Measurements from ENCODE around the gene ZP2.

ZP2 gene

DNA sequence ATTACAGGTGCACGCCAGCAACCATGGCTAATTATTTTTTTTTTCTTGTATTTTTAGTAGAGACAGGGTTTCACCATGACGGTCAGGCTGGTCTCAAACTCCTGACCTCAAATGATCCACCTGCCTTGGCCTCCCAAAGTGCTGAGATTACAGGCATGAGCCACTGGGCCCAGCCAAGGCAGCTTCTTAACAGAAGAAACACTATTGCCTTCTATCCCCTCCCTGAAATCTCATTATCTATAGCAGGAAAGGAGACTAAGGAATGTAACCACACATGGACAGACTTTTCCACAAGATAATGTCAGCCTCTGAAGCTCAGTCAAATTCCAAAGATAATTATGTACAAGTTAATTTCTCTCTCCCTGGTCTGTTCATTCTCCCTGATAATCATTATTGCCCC, 5.7 kb upstream of the ZP2 start:
- no peak for DNase-seq (ENCODE audit: low read depth)

DNA sequence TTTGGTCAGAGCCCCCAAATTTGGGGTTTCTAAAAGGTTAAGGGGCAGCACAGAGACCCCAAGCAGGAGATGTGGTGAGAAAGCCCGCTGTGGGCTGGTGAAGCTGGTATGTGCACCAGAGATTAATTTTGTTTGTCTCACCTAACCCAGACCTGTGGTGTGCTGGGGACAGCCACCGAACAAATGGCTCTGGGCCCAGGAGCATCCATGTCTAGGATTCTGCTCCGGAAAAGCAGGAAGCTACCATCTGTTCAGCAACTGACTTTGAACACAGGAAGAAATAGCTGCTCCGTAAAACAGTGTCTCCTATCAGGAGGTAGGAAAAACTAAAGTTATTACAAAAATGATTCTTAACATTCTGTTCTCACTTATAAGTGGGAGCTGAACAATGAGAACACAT, 2.7 kb upstream of the ZP2 start:
- DNase-seq (ENCODE audit: low read depth): no peak
- TF ChIP-seq, protein P1, sequence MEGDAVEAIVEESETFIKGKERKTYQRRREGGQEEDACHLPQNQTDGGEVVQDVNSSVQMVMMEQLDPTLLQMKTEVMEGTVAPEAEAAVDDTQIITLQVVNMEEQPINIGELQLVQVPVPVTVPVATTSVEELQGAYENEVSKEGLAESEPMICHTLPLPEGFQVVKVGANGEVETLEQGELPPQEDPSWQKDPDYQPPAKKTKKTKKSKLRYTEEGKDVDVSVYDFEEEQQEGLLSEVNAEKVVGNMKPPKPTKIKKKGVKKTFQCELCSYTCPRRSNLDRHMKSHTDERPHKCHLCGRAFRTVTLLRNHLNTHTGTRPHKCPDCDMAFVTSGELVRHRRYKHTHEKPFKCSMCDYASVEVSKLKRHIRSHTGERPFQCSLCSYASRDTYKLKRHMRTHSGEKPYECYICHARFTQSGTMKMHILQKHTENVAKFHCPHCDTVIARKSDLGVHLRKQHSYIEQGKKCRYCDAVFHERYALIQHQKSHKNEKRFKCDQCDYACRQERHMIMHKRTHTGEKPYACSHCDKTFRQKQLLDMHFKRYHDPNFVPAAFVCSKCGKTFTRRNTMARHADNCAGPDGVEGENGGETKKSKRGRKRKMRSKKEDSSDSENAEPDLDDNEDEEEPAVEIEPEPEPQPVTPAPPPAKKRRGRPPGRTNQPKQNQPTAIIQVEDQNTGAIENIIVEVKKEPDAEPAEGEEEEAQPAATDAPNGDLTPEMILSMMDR (conservative IDR thresholded peaks at IDR 0.05; ENCODE audit: low read length): no peak
- H3K4me3 ChIP-seq (ENCODE audit: low read length): no peak overlapping the region

More for the DNA sequence above, 5.7 kb upstream of the ZP2 start:
- no peak overlapping the region for H3K4me3 ChIP-seq (ENCODE audit: low read length)
- TF ChIP-seq, protein P1 (conservative IDR thresholded peaks at IDR 0.05; ENCODE audit: low read length): no peak

DNA sequence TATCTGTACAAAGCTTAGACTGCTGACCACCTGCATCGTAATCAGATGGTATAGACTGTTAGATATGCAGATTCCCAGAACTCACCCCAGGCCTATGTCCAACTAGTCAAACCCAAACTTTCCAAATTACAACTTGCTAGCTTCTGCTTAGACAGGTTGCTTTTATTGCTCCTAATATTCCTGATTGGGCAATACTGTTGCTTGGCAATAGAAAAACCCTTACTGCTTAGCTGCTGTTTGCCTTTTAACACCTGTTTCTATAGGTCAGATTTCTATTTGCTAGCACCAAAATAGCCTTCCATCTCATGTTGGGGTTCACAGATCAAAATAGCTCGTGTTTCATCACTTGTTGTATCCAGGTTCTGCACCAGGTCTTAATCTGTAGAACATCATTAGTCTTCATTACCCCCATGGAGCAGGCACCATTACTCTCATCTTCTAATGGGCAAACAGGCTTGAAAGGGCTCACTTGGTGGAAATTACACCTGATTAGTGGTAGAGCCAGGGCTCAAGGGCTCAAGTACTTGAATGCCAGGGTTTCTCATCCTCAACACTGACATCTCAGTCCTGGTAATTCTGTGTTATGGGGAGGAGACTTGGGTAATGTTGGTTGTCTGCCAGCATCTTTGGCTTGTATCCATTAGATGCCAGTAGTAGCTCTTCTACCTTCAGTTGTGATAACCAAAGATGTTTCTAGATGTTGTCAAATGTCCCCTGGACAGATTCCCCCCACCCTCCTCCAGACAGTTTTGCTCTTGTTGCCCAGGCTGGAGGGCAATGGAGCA, 2.7 kb downstream of the ZP2 start:
- no peak for DNase-seq (ENCODE audit: low read depth)
- no peak overlapping the region for H3K4me3 ChIP-seq (ENCODE audit: low read length)
- TF ChIP-seq, protein P1 (conservative IDR thresholded peaks at IDR 0.05; ENCODE audit: low read length): no peak

DNA sequence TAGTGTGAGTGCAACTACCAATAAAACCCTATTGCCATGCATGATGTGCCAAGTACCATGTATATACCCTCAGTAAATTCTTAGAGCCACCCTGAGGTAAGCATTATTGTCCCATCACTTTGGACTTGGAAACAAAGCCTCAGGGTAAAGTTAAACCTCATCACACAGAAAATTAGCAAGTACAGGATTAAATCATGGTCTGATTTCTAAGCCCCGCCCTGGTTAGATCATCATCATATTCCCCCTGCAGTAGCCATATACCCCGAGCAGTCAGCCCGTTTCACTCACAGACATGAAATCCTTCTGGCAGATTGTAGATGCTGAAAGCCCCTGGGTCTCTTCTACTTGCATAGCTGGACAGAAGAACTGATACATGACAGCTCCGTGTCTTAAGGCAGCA, 4.8 kb downstream of the ZP2 start:
- H3K4me3 ChIP-seq (ENCODE audit: low read length): no peak overlapping the region
- TF ChIP-seq, protein P1 (conservative IDR thresholded peaks at IDR 0.05; ENCODE audit: low read length): no peak
- no peak for DNase-seq (ENCODE audit: low read depth)

DNA sequence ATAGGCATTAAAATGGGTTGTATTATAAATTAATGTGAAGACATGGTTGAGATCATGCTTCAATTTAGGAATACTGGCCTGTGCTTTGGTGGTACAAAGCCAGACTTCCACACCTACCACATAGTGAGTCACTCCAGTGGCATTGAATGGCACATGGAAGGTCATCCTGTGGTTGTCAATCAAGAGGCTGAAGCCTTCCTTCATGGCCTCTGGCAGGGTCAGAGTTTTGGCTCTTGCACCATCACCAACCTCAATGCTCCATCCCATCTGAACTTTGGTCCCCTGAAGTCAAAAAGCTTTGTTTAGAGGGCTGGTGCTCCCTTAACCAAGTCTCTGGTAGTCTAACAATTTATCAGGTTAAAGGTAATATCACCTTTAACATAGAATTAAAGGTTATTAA, 6.1 kb downstream of the ZP2 start:
- no peak overlapping the region for H3K4me3 ChIP-seq (ENCODE audit: low read length)
- DNase-seq (ENCODE audit: low read depth): no peak
- TF ChIP-seq, protein P1 (conservative IDR thresholded peaks at IDR 0.05; ENCODE audit: low read length): no peak

DNA sequence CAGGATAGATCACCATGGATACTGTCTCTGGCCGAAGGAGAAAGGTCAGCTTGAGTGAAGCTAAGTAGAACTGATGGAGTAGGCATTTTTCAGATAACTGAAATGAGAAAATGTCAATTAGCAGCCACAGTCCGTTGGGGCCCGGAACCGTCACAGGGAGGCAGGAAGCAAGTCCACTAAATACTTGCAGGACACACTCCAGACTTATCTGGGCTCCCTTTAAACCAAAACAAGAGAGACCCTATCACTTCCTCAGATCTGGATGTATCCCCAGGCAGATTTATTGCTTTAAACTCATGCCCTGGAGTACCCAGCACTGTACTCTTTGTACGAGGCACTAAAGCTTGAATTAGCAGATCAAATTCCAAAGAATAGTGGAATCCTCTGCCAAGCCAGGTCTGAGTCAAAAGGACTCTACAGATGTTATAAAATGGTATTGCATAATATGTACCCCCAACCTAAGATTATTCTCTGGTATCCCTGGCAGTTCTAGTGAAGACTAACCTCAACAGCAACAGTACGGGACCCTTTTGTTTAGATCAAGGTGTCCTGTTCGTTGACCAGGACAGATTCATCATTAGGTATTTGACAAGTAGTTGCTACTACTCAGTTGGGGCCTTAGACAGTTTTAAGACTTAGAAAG, 8.1 kb downstream of the ZP2 start:
- TF ChIP-seq, protein P1 (conservative IDR thresholded peaks at IDR 0.05; ENCODE audit: low read length): no peak
- no peak for DNase-seq (ENCODE audit: low read depth)
- no peak overlapping the region for H3K4me3 ChIP-seq (ENCODE audit: low read length)
